Stimulated activated CD4-positive, alpha-beta T cell treated with anti-CD3 and anti-CD28 coated beads, Interleukin-15, amount 100 ng/mL, for 48 hours (primary cell): ENCODE measurements around the gene SPOCK2.
"Not testable (repeated sequence)": the region's sequence is repeated elsewhere in the genome, so short reads cannot be mapped to it uniquely, and the experiment has no call there.

Source experiments
- DNase-seq, 2 donors: peaks; one replicate each; pipeline ENCODE4 v3.0.0-alpha.2; 2020; ENCODE audit warnings: low read depth in 2 of 2

SPOCK2 gene

DNA sequence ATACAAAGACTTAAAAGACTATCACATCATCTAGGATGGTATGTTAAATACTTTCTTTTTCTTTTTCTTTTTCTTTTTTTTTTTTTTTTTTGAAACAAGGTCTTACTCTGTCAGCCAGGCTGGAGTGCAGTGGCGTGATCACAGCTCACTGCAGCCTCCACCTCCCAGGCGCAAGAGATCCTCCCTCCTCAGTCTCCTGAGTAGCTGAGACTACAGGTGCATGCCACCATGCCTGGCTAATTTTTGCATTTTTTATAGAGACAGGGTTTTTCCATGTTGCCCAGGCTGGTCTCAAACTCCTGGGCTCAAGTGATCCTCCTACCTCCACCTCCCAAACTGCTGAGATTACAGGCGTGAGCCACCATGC is 19.6 kb upstream of the SPOCK2 start:
- DNase-seq, result not testable (repeated sequence)

DNA sequence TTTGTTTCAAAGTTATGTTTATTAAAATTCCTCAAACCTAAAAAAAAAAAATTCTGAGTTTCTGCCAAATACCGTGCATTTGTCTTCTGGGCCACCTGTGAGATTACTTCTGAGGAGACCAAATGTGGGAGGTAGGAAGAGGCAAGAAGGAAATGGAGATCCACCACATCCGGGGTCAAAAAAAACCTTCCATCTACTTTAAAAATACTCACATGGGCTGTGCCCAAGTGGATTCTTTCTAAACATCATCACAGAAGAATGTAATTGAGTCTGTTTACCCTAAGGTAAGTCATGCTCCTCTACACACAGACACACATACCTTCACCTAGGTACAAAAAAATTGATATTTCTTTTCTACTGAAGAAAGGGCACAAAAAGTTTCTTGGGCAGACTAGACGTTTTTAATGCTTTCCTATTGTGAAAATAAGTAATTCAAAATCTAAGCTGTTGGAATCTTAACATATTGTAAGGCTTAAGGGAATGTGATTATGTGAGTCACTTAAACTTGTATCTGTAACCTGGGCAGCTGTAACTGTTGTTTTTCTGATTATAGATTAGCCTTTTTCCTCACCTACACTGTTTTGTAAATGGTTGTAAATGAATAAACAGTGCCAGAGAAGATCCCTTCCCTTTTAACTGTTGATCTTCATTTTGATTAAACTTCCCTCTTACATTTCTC is 19.1 kb upstream of the SPOCK2 start:
- no peak for DNase-seq

DNA sequence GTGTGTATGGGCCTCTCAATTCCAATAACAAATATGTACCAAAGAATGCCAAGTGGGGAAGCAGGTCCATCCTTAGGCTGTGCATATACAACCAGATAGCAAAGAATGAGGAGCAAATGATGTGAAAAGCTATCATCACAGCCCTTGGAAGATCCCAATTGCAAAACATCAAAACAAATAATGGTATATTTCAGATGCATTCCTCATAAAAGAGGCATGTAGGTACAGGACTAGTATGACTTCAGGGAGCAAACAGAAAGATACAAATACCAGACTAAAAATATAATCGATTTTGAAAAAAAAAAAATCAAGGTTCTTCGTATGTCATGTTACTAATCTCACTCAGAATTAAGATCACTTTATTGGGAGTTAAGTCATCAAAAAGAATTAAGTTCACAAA is 18.5 kb upstream of the SPOCK2 start:
- DNase-seq, result no peak

DNA sequence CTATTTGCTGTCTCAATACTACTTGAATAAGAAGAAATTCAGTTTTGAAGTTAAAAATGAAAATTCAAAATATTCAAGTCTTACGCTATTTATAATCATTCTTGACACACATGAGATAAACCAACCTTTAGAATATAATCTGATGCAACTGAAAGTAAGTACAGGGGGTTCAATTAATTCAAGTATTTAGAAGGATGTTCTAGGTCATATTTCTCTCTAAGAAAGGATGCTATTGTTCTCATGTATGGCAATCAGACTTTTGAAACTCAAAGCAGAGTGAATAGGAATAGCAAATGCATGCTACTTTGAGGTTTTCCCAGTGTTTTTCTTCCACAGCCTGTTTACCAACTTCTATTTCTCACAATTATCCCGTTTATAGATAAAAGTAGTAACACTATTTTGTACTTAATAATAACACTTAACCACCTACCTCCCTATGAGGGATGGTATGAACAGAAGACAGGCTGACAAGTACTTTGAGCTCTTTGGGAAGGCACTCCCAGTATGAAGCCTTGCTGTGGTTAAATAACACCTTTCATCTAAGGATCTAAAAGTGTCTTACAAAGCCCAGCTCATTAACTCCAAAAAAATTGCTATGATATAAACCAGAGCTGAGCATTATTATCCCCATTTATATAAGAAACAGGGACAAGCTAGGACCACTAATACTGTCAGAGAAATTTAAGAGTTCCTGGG is 18.0 kb upstream of the SPOCK2 start:
- DNase-seq, result no peak

DNA sequence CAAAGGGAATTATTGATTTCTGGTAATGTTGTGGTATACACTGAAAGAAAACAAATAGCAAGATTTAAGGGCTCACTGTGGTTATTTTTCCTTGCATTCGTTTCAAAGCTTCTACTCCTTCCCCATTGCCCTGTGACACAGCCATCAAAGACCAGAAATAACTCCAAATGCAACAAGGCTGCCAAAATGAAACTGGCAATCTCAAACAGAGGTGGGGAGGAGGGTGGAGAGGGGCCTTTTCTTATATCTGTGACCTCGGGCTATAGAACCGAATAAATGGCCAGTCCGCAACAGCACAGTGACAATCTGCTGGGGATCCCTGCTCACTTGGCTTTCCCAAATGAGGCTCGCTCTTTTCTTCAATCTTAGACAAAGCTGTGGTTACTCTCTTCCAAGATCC is 17.4 kb upstream of the SPOCK2 start:
- DNase-seq, result no peak

DNA sequence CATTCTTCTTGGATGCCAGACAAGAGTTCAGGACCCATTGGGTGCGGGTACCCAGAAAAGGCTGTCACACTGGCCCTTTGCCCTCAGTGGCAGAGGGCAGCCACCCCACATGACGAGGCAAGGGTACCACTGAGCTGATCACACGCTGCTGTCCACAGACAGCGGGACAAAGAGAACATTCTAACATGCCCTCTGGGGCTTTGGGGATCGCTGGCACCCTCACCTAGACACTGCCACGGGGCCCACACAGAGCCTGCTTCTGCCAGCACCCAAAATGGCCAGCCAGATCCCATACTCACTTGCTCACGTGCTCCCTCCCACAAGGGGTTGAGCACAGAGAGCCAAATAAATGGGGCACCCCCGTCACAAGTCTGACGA is 16.7 kb upstream of the SPOCK2 start:
- no peak for DNase-seq

DNA sequence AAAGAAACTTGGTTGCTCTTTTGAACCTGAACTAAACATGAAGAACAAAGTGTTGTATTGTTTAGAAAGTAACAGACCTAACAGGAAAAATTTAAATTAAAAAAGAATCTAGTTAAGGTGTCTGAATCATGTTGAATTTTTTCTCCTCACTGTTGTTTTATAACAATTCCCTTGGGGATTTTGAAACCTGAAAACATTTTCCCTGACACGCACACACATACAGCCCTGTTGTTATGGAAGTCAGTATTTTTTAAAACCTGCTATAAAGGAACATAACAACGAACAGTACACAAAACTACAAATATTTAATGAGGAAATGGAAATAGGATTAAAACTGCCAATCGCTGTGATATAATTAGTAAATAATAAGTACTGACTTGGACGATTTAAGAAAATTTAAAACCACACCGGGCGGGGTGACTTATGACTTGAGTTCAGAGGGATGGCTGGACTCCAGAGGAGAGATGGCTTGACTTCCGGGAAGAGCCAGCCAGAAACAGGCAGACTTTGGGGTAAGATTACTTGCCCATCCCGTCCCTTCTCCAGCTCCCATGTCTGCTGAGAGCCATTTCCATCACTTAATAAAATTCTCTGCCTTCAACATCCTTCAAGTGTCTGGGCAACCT is 16.2 kb upstream of the SPOCK2 start:
- DNase-seq, result no peak

DNA sequence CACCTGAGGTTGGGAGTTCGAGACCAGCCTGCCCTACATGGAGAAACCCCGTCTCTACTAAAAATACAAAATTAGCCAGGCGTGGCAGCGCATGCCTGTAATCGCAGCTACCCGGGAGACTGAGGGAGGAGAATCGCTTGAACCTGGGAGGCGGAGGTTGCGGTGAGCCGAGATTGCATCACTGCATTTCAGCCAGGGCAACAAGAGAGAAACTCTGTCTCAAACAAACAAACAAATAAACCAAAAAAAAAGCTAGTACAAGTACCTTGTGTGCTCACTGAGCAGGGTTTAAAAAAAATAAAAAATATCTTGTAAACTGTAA is 11.2 kb upstream of the SPOCK2 start:
- DNase-seq, result no peak

GRCh38 chr10:72098836-72099599 is 10.7 kb upstream of the SPOCK2 start:
- DNase-seq, result no peak

DNA sequence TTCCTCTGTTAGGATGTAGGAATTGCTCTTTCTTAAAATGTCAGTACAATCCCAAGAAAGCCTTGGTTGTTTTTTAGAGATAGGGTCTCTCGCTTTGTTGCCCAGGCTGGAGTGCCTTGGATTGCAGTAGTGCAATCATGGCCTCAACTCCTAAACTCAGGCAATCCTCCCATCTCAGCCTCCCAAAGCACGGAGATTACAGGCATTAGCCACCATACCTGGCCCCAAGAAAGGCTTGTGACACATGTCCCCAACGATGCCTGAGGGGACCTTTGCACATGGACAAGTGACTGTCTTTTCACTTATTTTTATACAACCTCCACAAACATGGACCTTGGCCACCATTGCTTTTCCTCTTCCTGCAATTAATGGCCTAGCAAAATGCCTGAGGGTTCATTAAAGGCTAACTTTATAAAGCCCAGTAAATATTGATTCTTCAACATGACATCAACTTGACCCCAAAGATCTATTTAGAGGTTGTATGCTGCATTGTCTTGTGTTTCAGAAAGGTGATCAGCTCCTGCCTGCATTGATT is 10.0 kb upstream of the SPOCK2 start:
- no peak for DNase-seq

DNA sequence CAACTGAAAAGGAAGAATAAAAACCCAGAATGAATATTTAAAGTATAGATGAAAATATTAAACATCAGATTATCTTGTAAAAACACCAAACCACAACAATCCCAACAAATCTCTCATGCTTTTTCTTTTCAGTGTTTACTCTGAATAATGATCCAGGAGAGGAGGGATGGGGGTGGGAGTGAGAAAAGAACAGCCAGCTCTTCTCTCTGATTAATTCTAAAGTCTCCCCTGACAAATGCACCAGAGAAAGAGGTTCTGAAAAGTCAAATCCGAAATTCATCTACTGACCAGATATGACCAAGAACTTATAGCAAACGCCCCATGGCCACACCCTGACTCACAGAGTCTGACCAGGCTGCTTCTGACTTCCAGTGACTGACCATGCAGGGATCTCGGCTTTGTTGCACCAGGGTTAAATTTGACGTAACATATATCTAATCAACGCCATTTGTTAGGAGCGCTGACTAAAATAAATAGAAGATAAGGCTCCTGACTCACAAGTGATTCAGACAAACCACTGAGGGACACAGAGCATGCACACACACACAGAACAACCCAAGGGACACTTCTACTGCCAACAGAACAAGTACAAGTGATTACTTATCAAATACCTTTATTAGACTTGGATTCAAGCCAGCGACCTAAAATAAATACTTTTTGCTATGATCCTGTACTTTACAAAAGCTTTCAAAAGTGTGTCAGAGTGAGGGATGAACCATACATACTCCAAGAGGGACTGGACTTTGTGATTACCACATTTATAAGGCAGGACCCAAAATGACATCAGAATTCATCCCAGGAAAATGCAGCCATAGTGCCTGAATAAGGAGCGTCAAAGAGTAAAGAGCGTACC is 9.3 kb upstream of the SPOCK2 start:
- no peak for DNase-seq

DNA sequence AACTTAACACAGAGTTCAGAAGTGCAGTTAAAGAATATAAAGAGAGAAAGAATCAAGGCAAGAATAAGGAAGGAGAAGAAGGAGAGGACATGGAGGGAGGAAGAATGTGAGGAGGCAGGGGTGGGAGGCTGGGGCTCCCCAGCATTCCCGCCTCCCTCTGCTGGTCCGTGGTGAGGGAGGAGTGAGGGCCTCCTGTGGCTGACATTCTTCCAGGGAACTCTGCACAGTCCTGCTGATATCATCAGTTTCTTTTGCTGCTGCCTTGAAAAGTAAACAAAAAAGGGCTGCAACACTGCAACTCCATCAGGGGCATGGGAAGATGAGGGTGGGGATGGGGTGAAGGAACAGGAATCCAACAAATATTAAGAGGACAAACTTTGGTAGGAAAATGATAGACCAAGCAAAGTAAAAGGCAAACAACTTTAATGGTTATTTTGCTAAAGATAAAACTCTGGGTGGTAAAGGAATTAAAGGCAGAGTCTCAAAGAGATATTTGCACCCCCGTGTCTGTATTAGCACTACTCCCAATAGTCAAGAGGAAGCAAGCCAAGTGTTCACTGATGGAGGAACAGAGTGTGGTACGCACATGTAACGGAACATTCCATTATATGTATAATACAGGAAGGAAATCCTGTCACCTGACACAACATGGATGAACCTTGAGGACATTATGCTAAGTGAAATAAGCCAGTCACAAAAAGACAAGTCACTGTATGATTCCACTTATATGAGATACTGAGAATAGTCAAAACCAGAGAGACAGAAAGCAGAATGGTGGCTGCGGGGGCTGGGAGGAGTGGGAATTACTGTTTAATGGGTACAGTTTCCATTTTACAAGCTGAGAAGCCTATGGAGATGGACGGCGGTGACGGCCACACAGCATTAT is 8.0 kb upstream of the SPOCK2 start:
- peak in 1 of 2 donors; percentile 39 for DNase-seq

GRCh38 chr10:72095195-72095594 is 6.8 kb upstream of the SPOCK2 start:
- no peak for DNase-seq

DNA sequence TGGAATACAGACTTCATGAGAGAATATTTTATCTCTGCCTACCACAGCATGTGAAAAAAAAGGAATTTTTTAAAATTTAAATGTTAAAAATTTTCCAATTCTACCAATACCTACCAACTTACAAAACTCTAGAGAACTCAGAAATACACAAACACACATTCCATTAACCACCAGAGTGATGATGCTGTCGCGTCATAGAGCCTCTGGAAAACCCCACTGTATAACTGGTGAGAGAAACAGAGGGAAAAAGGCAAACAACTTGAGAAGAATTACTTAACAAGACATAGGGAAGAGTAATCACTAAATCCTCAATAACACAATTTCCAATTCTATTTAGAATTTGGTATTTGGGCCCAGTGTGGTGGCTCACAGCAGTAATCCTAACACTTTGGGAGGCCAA is 6.2 kb upstream of the SPOCK2 start:
- no peak for DNase-seq

GRCh38 chr10:72093450-72093849 is 5.1 kb upstream of the SPOCK2 start:
- no peak for DNase-seq

DNA sequence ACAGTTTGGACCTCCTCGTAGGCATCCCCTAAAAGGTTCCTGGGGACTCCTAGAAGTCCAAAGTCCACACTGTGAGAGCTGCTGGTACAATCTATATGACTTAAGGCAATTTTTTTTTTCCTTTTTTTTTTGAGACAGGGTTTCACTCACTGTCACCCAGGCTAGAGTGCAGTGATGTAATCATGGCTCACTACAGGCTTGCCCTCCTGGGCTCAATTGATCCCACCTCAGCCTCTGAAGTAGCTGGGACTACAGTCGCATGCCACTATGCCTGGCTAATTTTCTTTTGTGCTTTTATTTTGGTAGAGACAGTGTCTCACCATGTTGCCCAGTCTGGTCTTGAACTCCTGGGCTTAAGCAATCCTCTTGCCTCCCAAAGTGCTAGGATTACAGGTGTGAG is 4.6 kb upstream of the SPOCK2 start:
- DNase-seq, result no peak

DNA sequence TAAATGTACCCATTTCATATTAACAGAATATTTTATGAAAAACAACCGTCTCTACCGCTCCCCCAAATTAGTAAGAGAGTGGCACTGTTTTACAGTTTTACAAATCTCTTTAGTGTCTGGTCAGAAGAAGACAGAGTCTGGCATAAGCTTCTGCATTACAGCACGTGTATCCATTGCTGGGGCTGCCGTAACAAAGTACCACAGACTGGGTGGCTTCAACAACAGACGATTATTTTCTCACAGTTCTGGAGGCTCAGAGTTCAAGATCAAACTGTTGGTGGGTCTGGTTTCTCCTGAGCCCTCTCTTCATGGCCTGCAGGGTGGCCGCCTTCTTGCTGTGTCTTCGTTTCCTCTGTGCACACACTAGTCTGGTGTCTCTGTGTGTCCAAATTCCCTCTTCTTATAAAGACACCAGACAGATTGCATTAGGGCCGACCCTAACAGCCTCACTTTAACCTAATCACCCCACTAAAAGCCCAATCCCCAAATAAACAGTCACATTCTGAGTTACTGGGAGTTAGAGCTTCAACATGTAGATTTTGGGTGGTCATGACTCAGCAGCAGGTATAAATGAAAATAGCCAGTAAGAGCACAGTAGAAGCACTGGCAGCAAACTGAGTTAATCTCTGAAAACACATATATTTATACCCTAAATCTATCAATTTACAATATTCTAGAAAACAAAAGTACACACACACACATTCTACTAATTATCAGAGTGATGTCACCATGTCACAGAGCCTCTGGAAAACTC is 4.0 kb upstream of the SPOCK2 start:
- no peak for DNase-seq

DNA sequence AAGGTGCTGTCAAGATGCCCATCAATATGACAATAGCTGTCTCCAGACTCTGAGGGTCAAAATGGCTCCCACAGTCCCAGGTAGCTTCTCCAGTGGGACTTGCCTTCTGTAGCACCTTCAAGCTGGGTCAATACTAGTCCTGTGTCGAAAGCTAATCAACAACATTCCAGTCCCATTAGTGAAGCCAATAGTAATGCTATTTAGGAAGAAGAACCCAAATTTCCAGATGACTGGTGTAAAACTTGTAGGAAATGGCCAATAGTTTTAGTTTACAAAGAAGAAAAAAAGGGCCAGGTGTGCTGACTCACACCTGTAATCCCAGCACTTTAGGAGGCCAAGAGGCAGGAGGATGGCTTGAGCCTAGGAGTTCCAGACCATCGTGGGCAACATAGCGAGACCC is 2.0 kb upstream of the SPOCK2 start:
- DNase-seq, result no peak

DNA sequence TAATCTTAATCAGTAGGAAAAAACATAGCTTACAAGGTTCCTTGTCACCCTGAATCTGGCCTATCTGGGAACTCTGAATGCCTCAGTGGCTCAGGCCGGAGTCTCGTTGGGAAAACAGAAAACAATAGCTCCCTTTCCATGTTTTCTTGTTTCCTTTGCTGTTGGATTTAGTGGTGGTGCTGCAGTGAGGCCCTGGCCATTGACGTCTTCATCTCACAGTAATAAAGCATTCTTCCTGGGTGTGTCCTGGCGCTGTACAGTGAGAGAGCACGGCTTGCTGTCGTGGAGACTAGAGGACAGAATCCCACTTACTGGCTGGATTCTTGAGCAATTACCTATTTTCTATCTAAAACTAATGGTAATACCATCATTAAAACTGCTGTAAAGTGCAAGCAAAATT is 1.3 kb upstream of the SPOCK2 start:
- DNase-seq, result no peak
